NCI-H82 treated with DMSO at 0.1 percent for 48 hours (cell line): ENCODE measurements around the gene PELI3.

ENCODE experiments used
- DNase-seq: peaks from one replicate; lab custom pipeline; 2025; ENCODE audit not compliant: unreplicated experiment; lab: John Stamatoyannopoulos, UW

Gene PELI3

GRCh38 chr11:66497206-66497605 lies 30.5 kb downstream of the PELI3 start:
- DNase-seq = no peak

GRCh38 chr11:66498506-66498905 lies 31.8 kb downstream of the PELI3 start:
- DNase-seq = no peak

- no peak for DNase-seq
Observed at GRCh38 chr11:66505276-66505816, 38.6 kb downstream of the PELI3 start.

DNA sequence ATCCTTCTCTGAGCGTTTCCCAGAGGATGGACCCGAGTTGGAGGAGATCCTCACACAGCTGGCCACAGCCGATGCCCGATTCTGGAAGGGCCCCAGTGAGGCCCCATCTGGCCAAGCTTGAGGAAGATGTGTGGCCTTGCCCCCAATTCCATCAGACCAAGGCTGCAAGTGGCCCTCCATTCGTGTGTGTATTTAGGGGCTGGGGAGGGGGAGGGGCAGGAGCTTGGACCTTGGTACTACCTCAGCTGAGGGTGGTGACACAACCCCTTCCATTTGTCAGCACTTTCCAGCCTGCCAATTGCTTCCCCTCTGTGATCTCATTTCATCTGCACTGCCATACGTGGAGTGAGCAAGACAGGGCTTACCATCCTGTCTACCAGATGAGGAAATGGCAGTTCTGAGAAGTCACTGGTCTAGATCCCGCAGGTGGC lies 42.4 kb downstream of the PELI3 start:
- no peak for DNase-seq

GRCh38 chr11:66510271-66510989 lies 43.7 kb downstream of the PELI3 start, which contains the start of gene BBS1:
TSS of gene BBS1 (plus strand) at chr11:66510635. CDS start at chr11:66510660, 25 bp downstream.
- DNase-seq = peak; percentile 9

- DNase-seq = no peak
Observed at GRCh38 chr11:66510990-66511339, 44.3 kb downstream of the PELI3 start.

GRCh38 chr11:66523611-66524010 lies 56.9 kb downstream of the PELI3 start:
- DNase-seq = no peak

- no peak for DNase-seq
Observed at GRCh38 chr11:66524304-66525040, 57.8 kb downstream of the PELI3 start.
